Omental fat pad (tissue), 4 donors: ENCODE results near the gene SNX9. TPM values are rescaled to one million over a fixed set of nuclear protein-coding genes. Genes with fewer than 3 reads are reported as not detected.
"Not testable (repeated sequence)": the region's sequence is repeated elsewhere in the genome, so short reads cannot be mapped to it uniquely, and the experiment has no call there.

Experiments
- ATAC-seq: fragments of 150-250 bp; one replicate; pipeline ENCODE4 v1.9.1; 2016; ENCODE audit warnings: mild to moderate bottlenecking, moderate library complexity; ENCODE audit not compliant: low FRiP score
- DNase-seq: peaks from one replicate; pipeline ENCODE4 v3.0.0-alpha.2; 2019; ENCODE audit warnings: low spot score
- CTCF ChIP-seq, 3 donors: fragments of 450-650 bp; IDR thresholded peaks; one replicate each; pipeline ENCODE4 v1.5.1; 2016 to 2017; ENCODE audit warnings: antibody characterized with exemption in 3 of 3, mild to moderate bottlenecking in 3 of 3, moderate library complexity in 2 of 3
- total RNA-seq, 4 donors: library from RNA; depleted of rRNA; stranded (reverse); fragments of >200 nt; gene quantifications; one replicate each; pipeline ENCODE4 v1.1.0, GENCODE V29; 2016

The SNX9 gene
- total RNA-seq, 4 donors from 2014 or later: 61.8 to 89.6 (median 76.3) TPM

GRCh38 chr6:157962601-157963302 is 139.7 kb downstream of the SNX9 start:
- no peak for TF ChIP-seq CTCF (IDR thresholded peaks at IDR 0.05)
- no peak for DNase-seq
- no peak for ATAC-seq

DNA sequence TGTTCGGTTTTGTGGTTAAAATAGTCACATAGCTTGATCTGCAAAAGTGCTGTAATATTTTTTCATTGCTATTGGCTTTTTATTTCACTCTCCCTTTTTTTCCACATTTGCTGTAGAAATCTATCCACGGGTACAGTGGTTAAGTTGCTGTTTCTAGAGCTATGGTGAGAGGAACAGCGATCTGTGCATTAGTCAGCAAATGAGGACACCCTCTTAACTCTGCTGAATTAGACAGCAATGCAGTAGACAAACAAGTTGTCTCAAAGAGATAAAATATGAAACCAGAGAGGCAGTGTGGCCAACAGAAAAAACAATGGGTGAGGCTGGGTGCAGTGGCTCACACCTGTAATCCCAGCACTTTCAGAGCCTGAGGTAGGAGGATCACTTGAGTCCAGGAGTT is 141.1 kb downstream of the SNX9 start:
- no peak for TF ChIP-seq CTCF (IDR thresholded peaks at IDR 0.05)

GRCh38 chr6:157965387-157965786 is 142.3 kb downstream of the SNX9 start:
- no peak for TF ChIP-seq CTCF (IDR thresholded peaks at IDR 0.05)
- ATAC-seq (no peak), DNase-seq (no peak)

More for the DNA sequence above, 141.1 kb downstream of the SNX9 start:
- DNase-seq (no peak), ATAC-seq (no peak)

- no peak for TF ChIP-seq CTCF (IDR thresholded peaks at IDR 0.05)
- no peak for ATAC-seq
- no peak for DNase-seq
Observed at GRCh38 chr6:157966589-157966977, 143.5 kb downstream of the SNX9 start.

- ATAC-seq: no peak
- DNase-seq: no peak
- TF ChIP-seq CTCF (IDR thresholded peaks at IDR 0.05): no peak
Observed at GRCh38 chr6:157967020-157967419, 144.0 kb downstream of the SNX9 start.

DNA sequence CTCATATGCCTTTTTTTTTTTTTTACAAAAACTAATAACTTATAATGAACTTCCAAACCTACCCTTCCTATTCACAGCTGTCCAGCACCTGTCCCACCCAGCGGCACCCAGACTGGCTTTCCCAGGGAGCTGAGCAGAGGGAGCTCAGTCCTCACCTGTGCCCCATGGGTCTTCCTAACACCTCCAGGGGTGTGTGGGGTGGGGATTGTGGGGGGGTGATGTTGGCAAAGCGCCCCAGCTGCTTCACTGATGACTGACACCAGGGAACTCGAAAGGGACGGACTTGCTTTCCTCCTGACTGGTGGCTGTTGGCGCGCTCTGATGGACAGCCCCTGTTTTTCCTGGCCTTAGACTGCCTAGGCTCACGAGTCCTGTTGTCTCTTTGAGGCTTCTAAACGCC is 144.4 kb downstream of the SNX9 start:
- ATAC-seq: no peak
- TF ChIP-seq CTCF (IDR thresholded peaks at IDR 0.05): no peak
- DNase-seq: no peak

- ATAC-seq, DNase-seq: not testable (repeated sequence)
Observed at GRCh38 chr6:157972177-157972576, 149.1 kb downstream of the SNX9 start.
